ENCODE measurements around the gene ERGIC1. TPM values are rescaled to one million over a fixed set of nuclear protein-coding genes. Genes with fewer than 3 reads are reported as not detected.
A peak's percentile ranks its signal among the peaks of the same experiment; 100 is the strongest.

Gene ERGIC1
- total RNA-seq, 1 donor from 2014 or later, result 105 TPM

GRCh38 chr5:172942556-172942955, 108.5 kb downstream of the ERGIC1 start:
- DNase-seq (ENCODE audit: low read depth) (no peak), FAIRE-seq (no peak)
- H3K27me3 ChIP-seq (ENCODE audit: control insufficient read depth, insufficient read depth, low read length), result no peaks in the 10 kb centered on the region
- H3K36me3 ChIP-seq (ENCODE audit: control insufficient read depth, insufficient read depth, low read length), result peaks cover 18% of the 10 kb centered on the region
- TF ChIP-seq CTCF (IDR thresholded peaks at IDR 0.05; ENCODE audit: insufficient read depth, low read length, severe bottlenecking), result no peak
- no peak overlapping the region for H3K4me3 ChIP-seq (ENCODE audit: low read depth, low read length)

GRCh38 chr5:172943283-172943841, 109.3 kb downstream of the ERGIC1 start:
- FAIRE-seq (no peak), DNase-seq (ENCODE audit: low read depth) (no peak)
- peaks cover 16% of the 10 kb centered on the region for H3K36me3 ChIP-seq (ENCODE audit: control insufficient read depth, insufficient read depth, low read length)
- no peak overlapping the region for H3K4me3 ChIP-seq (ENCODE audit: low read depth, low read length)
- no peaks in the 10 kb centered on the region for H3K27me3 ChIP-seq (ENCODE audit: control insufficient read depth, insufficient read depth, low read length)
- no peak for TF ChIP-seq CTCF (IDR thresholded peaks at IDR 0.05; ENCODE audit: insufficient read depth, low read length, severe bottlenecking)

GRCh38 chr5:172943906-172944305, 109.9 kb downstream of the ERGIC1 start:
- FAIRE-seq, result no peak
- DNase-seq (ENCODE audit: low read depth), result no peak
- Histone ChIP-seq H3K36me3 (ENCODE audit: control insufficient read depth, insufficient read depth, low read length) (peaks cover 17% of the 10 kb centered on the region), H3K4me3 (ENCODE audit: low read depth, low read length) (no peak overlapping the region), H3K27me3 (ENCODE audit: control insufficient read depth, insufficient read depth, low read length) (no peaks in the 10 kb centered on the region)
- TF ChIP-seq CTCF (IDR thresholded peaks at IDR 0.05; ENCODE audit: insufficient read depth, low read length, severe bottlenecking), result no peak

GRCh38 chr5:172944741-172945140, 110.7 kb downstream of the ERGIC1 start:
- FAIRE-seq (no peak), DNase-seq (ENCODE audit: low read depth) (peak; percentile 36)
- no peaks in the 10 kb centered on the region for H3K27me3 ChIP-seq (ENCODE audit: control insufficient read depth, insufficient read depth, low read length)
- no peak for TF ChIP-seq CTCF (IDR thresholded peaks at IDR 0.05; ENCODE audit: insufficient read depth, low read length, severe bottlenecking)
- peaks cover 12% of the 10 kb centered on the region for H3K36me3 ChIP-seq (ENCODE audit: control insufficient read depth, insufficient read depth, low read length)
- no peak overlapping the region for H3K4me3 ChIP-seq (ENCODE audit: low read depth, low read length)

GRCh38 chr5:172945151-172945550, 111.1 kb downstream of the ERGIC1 start:
- TF ChIP-seq CTCF (IDR thresholded peaks at IDR 0.05; ENCODE audit: insufficient read depth, low read length, severe bottlenecking), result no peak
- Histone ChIP-seq H3K4me3 (ENCODE audit: low read depth, low read length) (no peak overlapping the region), H3K27me3 (ENCODE audit: control insufficient read depth, insufficient read depth, low read length) (no peaks in the 10 kb centered on the region), H3K36me3 (ENCODE audit: control insufficient read depth, insufficient read depth, low read length) (peaks cover 12% of the 10 kb centered on the region)
- no peak for FAIRE-seq
- DNase-seq (ENCODE audit: low read depth), result no peak

- no peak for TF ChIP-seq CTCF (IDR thresholded peaks at IDR 0.05; ENCODE audit: insufficient read depth, low read length, severe bottlenecking)
- no peak for DNase-seq (ENCODE audit: low read depth)
- no peaks in the 10 kb centered on the region for H3K27me3 ChIP-seq (ENCODE audit: control insufficient read depth, insufficient read depth, low read length)
- H3K36me3 ChIP-seq (ENCODE audit: control insufficient read depth, insufficient read depth, low read length), result peaks cover 12% of the 10 kb centered on the region
- H3K4me3 ChIP-seq (ENCODE audit: low read depth, low read length), result no peak overlapping the region
- FAIRE-seq, result peak; percentile 73
These were observed 112.1 kb downstream of the ERGIC1 start for GRCh38 chr5:172946146-172946545.

All from bronchial epithelial cell (primary cell).